Measurements from ENCODE around the gene GIT1.

GIT1 gene

DNA sequence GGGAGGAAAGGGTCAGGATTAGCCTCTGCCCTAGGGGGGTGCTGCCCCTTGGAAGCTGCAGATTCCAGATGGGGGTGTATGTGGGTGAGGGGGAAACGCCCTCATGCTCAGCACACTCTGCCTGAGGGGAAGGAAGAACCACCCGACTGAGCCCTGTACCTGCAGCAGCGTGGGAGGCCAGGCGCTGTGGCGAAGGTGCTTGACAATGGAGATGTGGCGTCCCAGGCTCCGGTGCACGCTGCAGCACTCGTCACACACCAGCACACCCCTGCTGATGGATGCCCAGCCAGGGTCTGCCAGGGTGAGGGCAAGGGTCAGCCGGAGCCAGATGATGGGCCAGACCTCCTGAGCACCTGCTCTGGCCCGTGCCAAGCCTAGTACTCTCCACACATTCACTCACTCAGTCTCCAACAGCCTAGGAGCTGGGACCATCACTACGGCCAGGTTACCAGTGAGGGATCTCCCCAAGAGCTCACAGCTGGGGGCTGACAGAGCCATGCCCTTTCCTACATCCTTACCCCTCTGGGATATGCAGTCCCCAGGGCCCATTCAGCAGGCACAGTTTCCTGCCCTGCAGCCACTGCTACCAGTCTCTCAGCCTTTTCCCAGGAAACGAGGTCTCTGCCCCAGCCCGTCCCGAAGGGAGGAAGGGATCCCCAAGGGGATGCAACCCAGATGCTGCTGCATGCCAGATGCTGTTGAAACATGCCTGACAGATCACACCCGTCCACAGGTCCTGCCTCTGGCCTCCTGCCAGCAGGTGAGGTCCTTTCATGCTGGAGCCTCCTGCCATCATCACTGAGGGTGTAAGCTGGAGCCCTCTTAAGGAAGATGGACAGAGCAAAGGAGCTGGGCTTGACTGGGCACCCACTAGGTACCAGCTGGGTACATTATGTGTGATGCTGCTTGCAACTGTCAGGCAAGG is 5.9 kb downstream of the GIT1 start:
- H3K27ac ChIP-seq: no peak overlapping the region
- no peaks in the 10 kb centered on the region for H4K20me1 ChIP-seq (ENCODE audit: insufficient read depth)
- no peaks in the 10 kb centered on the region for H3K36me3 ChIP-seq (ENCODE audit: insufficient read depth)
- TF ChIP-seq, protein P1, sequence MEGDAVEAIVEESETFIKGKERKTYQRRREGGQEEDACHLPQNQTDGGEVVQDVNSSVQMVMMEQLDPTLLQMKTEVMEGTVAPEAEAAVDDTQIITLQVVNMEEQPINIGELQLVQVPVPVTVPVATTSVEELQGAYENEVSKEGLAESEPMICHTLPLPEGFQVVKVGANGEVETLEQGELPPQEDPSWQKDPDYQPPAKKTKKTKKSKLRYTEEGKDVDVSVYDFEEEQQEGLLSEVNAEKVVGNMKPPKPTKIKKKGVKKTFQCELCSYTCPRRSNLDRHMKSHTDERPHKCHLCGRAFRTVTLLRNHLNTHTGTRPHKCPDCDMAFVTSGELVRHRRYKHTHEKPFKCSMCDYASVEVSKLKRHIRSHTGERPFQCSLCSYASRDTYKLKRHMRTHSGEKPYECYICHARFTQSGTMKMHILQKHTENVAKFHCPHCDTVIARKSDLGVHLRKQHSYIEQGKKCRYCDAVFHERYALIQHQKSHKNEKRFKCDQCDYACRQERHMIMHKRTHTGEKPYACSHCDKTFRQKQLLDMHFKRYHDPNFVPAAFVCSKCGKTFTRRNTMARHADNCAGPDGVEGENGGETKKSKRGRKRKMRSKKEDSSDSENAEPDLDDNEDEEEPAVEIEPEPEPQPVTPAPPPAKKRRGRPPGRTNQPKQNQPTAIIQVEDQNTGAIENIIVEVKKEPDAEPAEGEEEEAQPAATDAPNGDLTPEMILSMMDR (conservative IDR thresholded peaks at IDR 0.05; ENCODE audit: low read depth, low read length): no peak
- H3K4me2 ChIP-seq: no peak overlapping the region
- no peak overlapping the region for H3K9ac ChIP-seq
- H3K79me2 ChIP-seq (ENCODE audit: insufficient read depth, low read depth): peaks cover 16% of the 10 kb centered on the region; the same call in 1 of the 2 replicates
- H3K27me3 ChIP-seq (ENCODE audit: insufficient read depth, low read depth): no peaks in the 10 kb centered on the region
- H2AFZ ChIP-seq (ENCODE audit: low read depth): no peak overlapping the region
- H3K4me1 ChIP-seq (ENCODE audit: low read depth, poor library complexity, severe bottlenecking): peaks cover 24% of the 10 kb centered on the region
- H3K4me3 ChIP-seq (IDR thresholded peaks at IDR 0.05; ENCODE audit: insufficient read depth, low read depth, low read length): no peak overlapping the region

GRCh38 chr17:29582772-29583171 is 6.7 kb downstream of the GIT1 start:
- Histone ChIP-seq H3K4me2 (no peak overlapping the region), H3K9ac (no peak overlapping the region), H3K27me3 (ENCODE audit: insufficient read depth, low read depth) (no peaks in the 10 kb centered on the region), H2AFZ (ENCODE audit: low read depth) (no peak overlapping the region), H3K4me1 (ENCODE audit: low read depth, poor library complexity, severe bottlenecking) (peaks cover 18% of the 10 kb centered on the region), H4K20me1 (ENCODE audit: insufficient read depth) (no peaks in the 10 kb centered on the region), H3K79me2 (ENCODE audit: insufficient read depth, low read depth) (peaks cover 9% of the 10 kb centered on the region; the same call in 1 of the 2 replicates), H3K4me3 (IDR thresholded peaks at IDR 0.05; ENCODE audit: insufficient read depth, low read depth, low read length) (no peak overlapping the region), H3K27ac (no peak overlapping the region), H3K36me3 (ENCODE audit: insufficient read depth) (no peaks in the 10 kb centered on the region)
- TF ChIP-seq, protein P1 (conservative IDR thresholded peaks at IDR 0.05; ENCODE audit: low read depth, low read length): no peak

- Histone ChIP-seq H3K4me1 (ENCODE audit: low read depth, poor library complexity, severe bottlenecking) (peaks cover 13% of the 10 kb centered on the region), H4K20me1 (ENCODE audit: insufficient read depth) (no peaks in the 10 kb centered on the region), H2AFZ (ENCODE audit: low read depth) (no peak overlapping the region), H3K4me2 (no peak overlapping the region), H3K79me2 (ENCODE audit: insufficient read depth, low read depth) (peaks cover 4% of the 10 kb centered on the region; the same call in 1 of the 2 replicates), H3K27ac (no peak overlapping the region), H3K9ac (no peak overlapping the region), H3K4me3 (IDR thresholded peaks at IDR 0.05; ENCODE audit: insufficient read depth, low read depth, low read length) (no peak overlapping the region), H3K27me3 (ENCODE audit: insufficient read depth, low read depth) (no peaks in the 10 kb centered on the region), H3K36me3 (ENCODE audit: insufficient read depth) (no peaks in the 10 kb centered on the region)
- TF ChIP-seq, protein P1 (conservative IDR thresholded peaks at IDR 0.05; ENCODE audit: low read depth, low read length): no peak
Observed at GRCh38 chr17:29582254-29582765, 7.1 kb downstream of the GIT1 start.

DNA sequence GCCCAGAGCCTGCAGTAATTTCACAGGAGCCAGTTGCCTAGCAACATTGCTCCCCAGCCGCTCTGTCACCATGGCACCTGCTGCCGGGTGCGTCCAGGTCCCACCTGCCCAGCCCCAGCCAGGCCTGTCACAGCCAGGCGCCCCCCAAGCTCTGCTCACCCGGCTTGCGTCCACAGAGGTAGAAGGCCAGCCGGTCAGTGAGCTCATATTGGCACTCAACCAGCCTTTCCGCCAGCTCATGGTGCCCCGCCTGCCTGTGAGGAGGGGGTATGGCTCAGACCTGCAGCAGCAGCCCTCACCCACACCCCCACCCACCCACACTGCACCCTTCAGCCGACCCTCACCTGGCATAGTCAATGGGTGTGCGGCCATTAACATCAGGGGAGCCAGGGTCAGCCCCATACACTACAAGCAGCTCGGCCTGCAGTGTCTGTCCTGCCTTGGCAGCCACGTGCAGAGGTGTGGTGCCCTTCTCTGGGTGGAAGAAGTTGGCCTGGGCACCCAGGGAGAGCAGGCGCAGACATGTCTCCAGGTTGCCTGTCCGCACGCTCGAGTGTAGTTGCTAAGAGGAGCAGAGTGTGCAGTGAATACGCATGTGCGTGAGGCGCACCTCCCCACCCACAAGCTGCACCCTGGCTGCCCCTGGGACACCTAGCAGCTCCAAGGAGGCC is 7.7 kb downstream of the GIT1 start:
- no peaks in the 10 kb centered on the region for H3K27me3 ChIP-seq (ENCODE audit: insufficient read depth, low read depth)
- no peak overlapping the region for H3K9ac ChIP-seq
- no peak overlapping the region for H3K4me2 ChIP-seq
- peaks cover 13% of the 10 kb centered on the region for H3K4me1 ChIP-seq (ENCODE audit: low read depth, poor library complexity, severe bottlenecking)
- no peaks in the 10 kb centered on the region for H3K36me3 ChIP-seq (ENCODE audit: insufficient read depth)
- no peak overlapping the region; the same call in 1 of the 2 replicates for H3K27ac ChIP-seq
- TF ChIP-seq, protein P1 (conservative IDR thresholded peaks at IDR 0.05; ENCODE audit: low read depth, low read length): no peak
- H4K20me1 ChIP-seq (ENCODE audit: insufficient read depth): no peaks in the 10 kb centered on the region
- no peak overlapping the region for H2AFZ ChIP-seq (ENCODE audit: low read depth)
- H3K79me2 ChIP-seq (ENCODE audit: insufficient read depth, low read depth): no peaks in the 10 kb centered on the region; the same call in 1 of the 2 replicates
- no peak overlapping the region for H3K4me3 ChIP-seq (IDR thresholded peaks at IDR 0.05; ENCODE audit: insufficient read depth, low read depth, low read length)

Measured in KMS-11 (cell line).